SK-N-SH treated with all-trans-retinoic acid at 6 μM for 48 hours (cell line): Measurements from ENCODE around the gene APOL4.

Experiments used
- ATAC-seq: fragments of 200-7000 bp; cut with Tn5 transposase; 3 replicates; pipeline ENCODE4 v1.9.1; 2020; ENCODE audit warnings: mild to moderate bottlenecking, moderate library complexity
- ARNTL ChIP-seq: fragments of 450-650 bp; formaldehyde crosslinking; IDR thresholded peaks from 2 replicates; pipeline ENCODE4 v1.5.0; 2020; ENCODE audit warnings: low read depth, mild to moderate bottlenecking, moderate library complexity, borderline replicate concordance
- BACH2 ChIP-seq: fragments of 250-450 bp; sonication (Bioruptor Pico); IDR thresholded peaks from 2 replicates; pipeline ENCODE4 v1.9.0; 2021; ENCODE audit warnings: mild to moderate bottlenecking, borderline replicate concordance
- CREB5 ChIP-seq: fragments of 250-450 bp; sonication (Bioruptor Pico); IDR thresholded peaks from 2 replicates; pipeline ENCODE4 v1.5.1; 2020; ENCODE audit warnings: low read depth, mild to moderate bottlenecking, moderate library complexity
- CSDC2 ChIP-seq: fragments of 250-450 bp; sonication (Bioruptor Pico); IDR thresholded peaks from 2 replicates; pipeline ENCODE4 v1.5.0; 2020; ENCODE audit warnings: mild to moderate bottlenecking, moderate library complexity
- CSRNP3 ChIP-seq: fragments of 250-450 bp; sonication (Bioruptor Pico); IDR thresholded peaks from 2 replicates; pipeline ENCODE4 v1.5.1; 2021; ENCODE audit warnings: mild to moderate bottlenecking, moderate library complexity
- ESRRG ChIP-seq: fragments of 250-450 bp; sonication (Bioruptor Pico); IDR thresholded peaks from 2 replicates; pipeline ENCODE4 v1.6.1; 2021; ENCODE audit warnings: mild to moderate bottlenecking
- GLIS3 ChIP-seq: fragments of 250-450 bp; sonication (Bioruptor Pico); IDR thresholded peaks from 2 replicates; pipeline ENCODE4 v1.5.0; 2020; ENCODE audit warnings: mild to moderate bottlenecking, moderate library complexity
- ISL1 ChIP-seq: fragments of 250-450 bp; sonication (Bioruptor Pico); IDR thresholded peaks from 2 replicates; pipeline ENCODE4 v2.1.2; 2022; ENCODE audit warnings: mild to moderate bottlenecking, moderate library complexity
- OSR1 ChIP-seq: fragments of 250-450 bp; sonication (Bioruptor Pico); IDR thresholded peaks from 2 replicates; pipeline ENCODE4 v1.8.0; 2022; ENCODE audit warnings: moderate library complexity, mild to moderate bottlenecking, inconsistent platforms
- PATZ1 ChIP-seq: fragments of 250-450 bp; sonication (Bioruptor Pico); IDR thresholded peaks from 2 replicates; pipeline ENCODE4 v1.8.0; 2020; ENCODE audit warnings: mild to moderate bottlenecking, moderate library complexity, borderline replicate concordance
- POU6F1 ChIP-seq: fragments of 250-450 bp; sonication (Bioruptor Pico); IDR thresholded peaks from 2 replicates; pipeline ENCODE4 v1.8.0; 2021; ENCODE audit warnings: low read depth, mild to moderate bottlenecking, moderate library complexity, borderline replicate concordance
- PPARA ChIP-seq: fragments of 250-450 bp; sonication (Bioruptor Pico); IDR thresholded peaks from 2 replicates; pipeline ENCODE4 v1.5.0; 2020; ENCODE audit warnings: mild to moderate bottlenecking, borderline replicate concordance
- RARB ChIP-seq: fragments of 250-450 bp; sonication (Bioruptor Pico); IDR thresholded peaks from 2 replicates; pipeline ENCODE4 v1.8.0; 2021; ENCODE audit warnings: mild to moderate bottlenecking, moderate library complexity
- SNAI2 ChIP-seq: fragments of 250-450 bp; sonication (Bioruptor Pico); IDR thresholded peaks from 2 replicates; pipeline ENCODE4 v1.5.0; 2020; ENCODE audit warnings: mild to moderate bottlenecking, moderate library complexity
- TCF4 ChIP-seq: fragments of 250-450 bp; sonication (Bioruptor Pico); IDR thresholded peaks from 2 replicates; pipeline ENCODE4 v1.8.0; 2021; ENCODE audit warnings: mild to moderate bottlenecking, moderate library complexity, borderline replicate concordance
- TOX ChIP-seq: fragments of 250-450 bp; sonication (Bioruptor Pico); IDR thresholded peaks from 2 replicates; pipeline ENCODE4 v1.8.0; 2021; ENCODE audit warnings: mild to moderate bottlenecking, moderate library complexity, borderline replicate concordance
- TSHZ2 ChIP-seq: fragments of 250-450 bp; sonication (Bioruptor Pico); IDR thresholded peaks from 2 replicates; pipeline ENCODE4 v1.5.0; 2020; ENCODE audit warnings: mild to moderate bottlenecking, moderate library complexity
- ZC3H10 ChIP-seq: fragments of 250-450 bp; sonication (Bioruptor Pico); IDR thresholded peaks from 2 replicates; pipeline ENCODE4 v1.5.1; 2021; ENCODE audit warnings: mild to moderate bottlenecking, moderate library complexity
- ZFP3 ChIP-seq: fragments of 250-450 bp; sonication (Bioruptor Pico); IDR thresholded peaks from 2 replicates; pipeline ENCODE4 v1.5.0; 2020; ENCODE audit warnings: mild to moderate bottlenecking, moderate library complexity
- ZFP30 ChIP-seq: fragments of 450-650 bp; formaldehyde crosslinking; IDR thresholded peaks from 2 replicates; pipeline ENCODE4 v1.5.0; 2022; ENCODE audit warnings: mild to moderate bottlenecking, moderate library complexity
- ZNF565 ChIP-seq: fragments of 450-650 bp; formaldehyde crosslinking; conservative IDR thresholded peaks from 2 replicates; pipeline ENCODE4 v1.5.0; 2020; ENCODE audit warnings: low read depth, mild to moderate bottlenecking, moderate library complexity
- ZNF8 ChIP-seq: fragments of 450-650 bp; formaldehyde crosslinking; IDR thresholded peaks from 2 replicates; pipeline ENCODE4 v1.5.0; 2020; ENCODE audit warnings: mild to moderate bottlenecking, moderate library complexity

The APOL4 gene

GRCh38 chr22:36215981-36216380 is 14.4 kb upstream of the APOL4 start:
- no peak for TF ChIP-seq CSRNP3 (CRISPR knock-in tag)
- TF ChIP-seq ISL1 (CRISPR knock-in tag): no peak
- TF ChIP-seq PPARA (CRISPR knock-in tag): no peak

GRCh38 chr22:36213586-36213985 is 12.0 kb upstream of the APOL4 start:
- no peak for ATAC-seq
- TF ChIP-seq CSDC2 (CRISPR knock-in tag) (no peak), RARB (CRISPR knock-in tag) (no peak), ESRRG (CRISPR knock-in tag) (no peak), BACH2 (CRISPR knock-in tag) (no peak), ARNTL (CRISPR knock-in tag) (no peak), SNAI2 (CRISPR knock-in tag) (no peak), POU6F1 (CRISPR knock-in tag) (no peak), ZFP3 (CRISPR knock-in tag) (no peak), ZFP30 (CRISPR knock-in tag) (no peak), GLIS3 (CRISPR knock-in tag) (no peak), CSRNP3 (CRISPR knock-in tag) (no peak), ZNF8 (no peak), ZC3H10 (CRISPR knock-in tag) (no peak), TCF4 (no peak), PATZ1 (CRISPR knock-in tag) (no peak), TSHZ2 (CRISPR knock-in tag) (no peak), ZNF565 (no peak), OSR1 (CRISPR knock-in tag) (no peak)

More at GRCh38 chr22:36215981-36216380, 14.4 kb upstream of the APOL4 start:
- ATAC-seq: no peak

- ATAC-seq: no peak
- TF ChIP-seq TOX (CRISPR knock-in tag) (no peak), PATZ1 (CRISPR knock-in tag) (no peak), CSDC2 (CRISPR knock-in tag) (no peak), CREB5 (CRISPR knock-in tag) (no peak), ZC3H10 (CRISPR knock-in tag) (no peak), ESRRG (CRISPR knock-in tag) (no peak), SNAI2 (CRISPR knock-in tag) (no peak), BACH2 (CRISPR knock-in tag) (no peak), ZNF565 (no peak), ISL1 (CRISPR knock-in tag) (no peak), POU6F1 (CRISPR knock-in tag) (no peak)
These were observed 11.3 kb upstream of the APOL4 start for GRCh38 chr22:36212901-36213300.
